Kidney epithelial cell (primary cell): ENCODE measurements around the gene IL12RB1. TPM values are rescaled to one million over a fixed set of nuclear protein-coding genes. Genes with fewer than 3 reads are reported as not detected.

Source experiments
- DNase-seq: peaks from one replicate; pipeline ENCODE4 v3.0.0-alpha.2; 2010; ENCODE audit warnings: low read depth
- H3K27me3 ChIP-seq: 2 replicates; pipeline ENCODE4 v1.6.0; 2011; ENCODE audit warnings: low read length; ENCODE audit not compliant: control insufficient read depth, insufficient read depth
- H3K36me3 ChIP-seq: 2 replicates; pipeline ENCODE4 v1.5.1; 2011; ENCODE audit warnings: low read length; ENCODE audit not compliant: control insufficient read depth, insufficient read depth
- H3K4me3 ChIP-seq: 2 replicates; pipeline ENCODE4 v1.5.1; 2011; ENCODE audit warnings: low read depth, mild to moderate bottlenecking, control low read depth, low read length
- total RNA-seq: library from RNA; depleted of rRNA; stranded (reverse); fragments of >200 nt; gene quantifications from 2 replicates; pipeline ENCODE4 v1.2.3, GENCODE V29; 2015
- TF ChIP-seq, protein P1 (sequence below): IDR thresholded peaks from 2 replicates; pipeline ENCODE4 v1.5.1; 2011; ENCODE audit warnings: mild to moderate bottlenecking, moderate library complexity, low read length, control low read depth, inconsistent platforms; ENCODE audit not compliant: insufficient read depth, poor library complexity, severe bottlenecking

The IL12RB1 gene
- total RNA-seq, 1 donor from 2014 or later: not detected

- H3K36me3 ChIP-seq: no peaks in the 10 kb centered on the region
- peak overlapping the region; percentile 31 for H3K4me3 ChIP-seq
- TF ChIP-seq, protein P1, sequence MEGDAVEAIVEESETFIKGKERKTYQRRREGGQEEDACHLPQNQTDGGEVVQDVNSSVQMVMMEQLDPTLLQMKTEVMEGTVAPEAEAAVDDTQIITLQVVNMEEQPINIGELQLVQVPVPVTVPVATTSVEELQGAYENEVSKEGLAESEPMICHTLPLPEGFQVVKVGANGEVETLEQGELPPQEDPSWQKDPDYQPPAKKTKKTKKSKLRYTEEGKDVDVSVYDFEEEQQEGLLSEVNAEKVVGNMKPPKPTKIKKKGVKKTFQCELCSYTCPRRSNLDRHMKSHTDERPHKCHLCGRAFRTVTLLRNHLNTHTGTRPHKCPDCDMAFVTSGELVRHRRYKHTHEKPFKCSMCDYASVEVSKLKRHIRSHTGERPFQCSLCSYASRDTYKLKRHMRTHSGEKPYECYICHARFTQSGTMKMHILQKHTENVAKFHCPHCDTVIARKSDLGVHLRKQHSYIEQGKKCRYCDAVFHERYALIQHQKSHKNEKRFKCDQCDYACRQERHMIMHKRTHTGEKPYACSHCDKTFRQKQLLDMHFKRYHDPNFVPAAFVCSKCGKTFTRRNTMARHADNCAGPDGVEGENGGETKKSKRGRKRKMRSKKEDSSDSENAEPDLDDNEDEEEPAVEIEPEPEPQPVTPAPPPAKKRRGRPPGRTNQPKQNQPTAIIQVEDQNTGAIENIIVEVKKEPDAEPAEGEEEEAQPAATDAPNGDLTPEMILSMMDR: no peak
- H3K27me3 ChIP-seq: peaks cover 11% of the 10 kb centered on the region
- no peak for DNase-seq
Measured at GRCh38 chr19:18104793-18105131, 18.0 kb upstream of the IL12RB1 start.

GRCh38 chr19:18102916-18103542, 16.3 kb upstream of the IL12RB1 start:
- no peaks in the 10 kb centered on the region for H3K36me3 ChIP-seq
- no peak overlapping the region for H3K4me3 ChIP-seq
- H3K27me3 ChIP-seq: peaks cover 24% of the 10 kb centered on the region
- no peak for DNase-seq
- TF ChIP-seq, protein P1: no peak

GRCh38 chr19:18101268-18101667, 14.5 kb upstream of the IL12RB1 start:
- no peak overlapping the region for H3K4me3 ChIP-seq

GRCh38 chr19:18100710-18101109, 14.0 kb upstream of the IL12RB1 start:
- H3K4me3 ChIP-seq: no peak overlapping the region
- no peaks in the 10 kb centered on the region for H3K36me3 ChIP-seq
- peaks cover 25% of the 10 kb centered on the region for H3K27me3 ChIP-seq
- TF ChIP-seq, protein P1: no peak
- DNase-seq: no peak

More at GRCh38 chr19:18101268-18101667, 14.5 kb upstream of the IL12RB1 start:
- DNase-seq: no peak
- Histone ChIP-seq H3K27me3 (peaks cover 27% of the 10 kb centered on the region), H3K36me3 (no peaks in the 10 kb centered on the region)
- TF ChIP-seq, protein P1: no peak

- Histone ChIP-seq H3K4me3 (no peak overlapping the region), H3K36me3 (no peaks in the 10 kb centered on the region), H3K27me3 (peaks cover 25% of the 10 kb centered on the region)
- TF ChIP-seq, protein P1: no peak
- no peak for DNase-seq
Measured at GRCh38 chr19:18099623-18099995, 12.9 kb upstream of the IL12RB1 start.
